Measurements from ENCODE around the gene GOLGA8B. TPM values are rescaled to one million over a fixed set of nuclear protein-coding genes. Genes with fewer than 3 reads are reported as not detected.

The GOLGA8B gene
- total and polyA plus RNA-seq, 4 donors = 5.8 to 127 (median 108) TPM

GRCh38 chr15:34618073-34618472 lies 34.6 kb upstream of the GOLGA8B start:
- Histone ChIP-seq H3K9me3 (ENCODE audit: control insufficient read depth, low read length) (no peaks in the 10 kb centered on the region), H3K27me3 (ENCODE audit: control insufficient read depth in 1 of 2, insufficient read depth in 2 of 2, low read length in 1 of 2) (no peaks in the 10 kb centered on the region), H3K27ac (ENCODE audit: low read depth in 1 of 2, low read length in 2 of 2) (no peak overlapping the region), H3K4me1 (ENCODE audit: control insufficient read depth in 1 of 2, insufficient read depth in 2 of 2, low read length in 2 of 2) (no peaks in the 10 kb centered on the region), H3K36me3 (ENCODE audit: control insufficient read depth in 1 of 2, insufficient read depth in 2 of 2, low read length in 1 of 2) (no peaks in the 10 kb centered on the region), H3K4me3 (ENCODE audit: low read length in 2 of 2) (no peak overlapping the region)
- WGBS, 2 donors = 57 to 66% methylated on average over 2 of the region's 2 CpGs
- intact Hi-C loops (cut with DNase I) = no loop called here
- no peak for DNase-seq
- ATAC-seq (ENCODE audit: low FRiP score) = no peak

- intact Hi-C loops (cut with DNase I) = no loop called here
- Histone ChIP-seq H3K4me1 (ENCODE audit: control insufficient read depth in 1 of 2, insufficient read depth in 2 of 2, low read length in 2 of 2) (no peaks in the 10 kb centered on the region), H3K9me3 (ENCODE audit: control insufficient read depth, low read length) (no peaks in the 10 kb centered on the region), H3K36me3 (ENCODE audit: control insufficient read depth in 1 of 2, insufficient read depth in 2 of 2, low read length in 1 of 2) (no peaks in the 10 kb centered on the region), H3K4me3 (ENCODE audit: low read length in 2 of 2) (no peak overlapping the region), H3K27ac (ENCODE audit: low read depth in 1 of 2, low read length in 2 of 2) (no peak overlapping the region), H3K27me3 (ENCODE audit: control insufficient read depth in 1 of 2, insufficient read depth in 2 of 2, low read length in 1 of 2) (no peaks in the 10 kb centered on the region)
- ATAC-seq (ENCODE audit: low FRiP score) (no peak), DNase-seq (no peak)
- 20 to 24% methylated on average over 5 of the region's 5 CpGs for WGBS, 2 donors
Measured at GRCh38 chr15:34616613-34617012, 33.2 kb upstream of the GOLGA8B start.

GRCh38 chr15:34613997-34614396 lies 30.5 kb upstream of the GOLGA8B start:
- no peaks in the 10 kb centered on the region for H3K36me3 ChIP-seq (ENCODE audit: control insufficient read depth in 1 of 2, insufficient read depth in 2 of 2, low read length in 1 of 2)
- WGBS, 2 donors = 77 to 86% methylated on average over 3 of the region's 3 CpGs
- no peak for ATAC-seq (ENCODE audit: low FRiP score)
- no peaks in the 10 kb centered on the region for H3K9me3 ChIP-seq (ENCODE audit: control insufficient read depth, low read length)
- no peak overlapping the region for H3K27ac ChIP-seq (ENCODE audit: low read depth in 1 of 2, low read length in 2 of 2)
- H3K4me3 ChIP-seq (ENCODE audit: low read length in 2 of 2) = no peak overlapping the region
- intact Hi-C loops (cut with DNase I) = no loop called here
- H3K4me1 ChIP-seq (ENCODE audit: control insufficient read depth in 1 of 2, insufficient read depth in 2 of 2, low read length in 2 of 2) = no peaks in the 10 kb centered on the region
- DNase-seq = no peak
- no peaks in the 10 kb centered on the region for H3K27me3 ChIP-seq (ENCODE audit: control insufficient read depth in 1 of 2, insufficient read depth in 2 of 2, low read length in 1 of 2)

DNA sequence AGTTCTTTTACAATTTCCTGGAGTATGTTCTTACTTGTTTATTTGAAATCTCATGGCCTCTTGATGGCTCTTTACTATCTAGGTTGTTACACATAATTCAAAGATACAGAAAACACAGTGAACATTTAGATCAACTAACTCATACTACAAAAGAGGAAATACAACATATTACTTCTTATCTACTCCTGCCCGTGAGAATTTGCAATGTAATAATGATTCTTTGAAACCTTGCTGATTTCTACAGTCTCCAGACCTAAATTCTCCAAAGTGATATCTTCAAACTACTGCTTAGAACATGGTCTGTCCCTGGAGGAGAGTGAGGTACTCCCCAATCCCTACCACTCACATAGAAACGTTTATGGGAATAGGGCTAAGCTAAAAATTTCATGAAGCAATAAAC lies 29.9 kb upstream of the GOLGA8B start:
- Histone ChIP-seq H3K27me3 (ENCODE audit: control insufficient read depth in 1 of 2, insufficient read depth in 2 of 2, low read length in 1 of 2) (no peaks in the 10 kb centered on the region), H3K27ac (ENCODE audit: low read depth in 1 of 2, low read length in 2 of 2) (no peak overlapping the region), H3K9me3 (ENCODE audit: control insufficient read depth, low read length) (no peaks in the 10 kb centered on the region), H3K36me3 (ENCODE audit: control insufficient read depth in 1 of 2, insufficient read depth in 2 of 2, low read length in 1 of 2) (no peaks in the 10 kb centered on the region), H3K4me1 (ENCODE audit: control insufficient read depth in 1 of 2, insufficient read depth in 2 of 2, low read length in 2 of 2) (no peaks in the 10 kb centered on the region), H3K4me3 (ENCODE audit: low read length in 2 of 2) (no peak overlapping the region)
- 25 to 34% methylated on average over 2 of the region's 2 CpGs for WGBS, 2 donors
- intact Hi-C loops (cut with DNase I) = no loop called here
- DNase-seq (no peak), ATAC-seq (ENCODE audit: low FRiP score) (no peak)

DNA sequence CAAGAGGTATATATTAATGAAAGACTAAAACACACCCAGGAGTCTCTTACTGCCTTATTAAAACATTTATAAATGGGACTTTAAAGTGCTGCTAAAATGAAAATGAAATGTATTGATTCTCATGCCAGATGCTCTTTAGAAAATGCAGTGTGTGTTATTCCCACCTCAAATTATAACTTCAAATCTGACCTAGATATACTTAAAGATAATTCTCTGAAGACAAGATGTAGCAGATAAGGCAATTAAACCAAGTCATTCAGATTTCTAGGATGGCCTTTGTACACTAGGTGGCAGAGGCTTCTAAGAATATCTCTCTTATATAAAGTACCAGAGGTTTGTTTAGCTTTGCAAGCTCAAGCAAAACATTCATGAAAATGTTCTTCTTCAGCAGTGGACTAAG lies 26.9 kb upstream of the GOLGA8B start:
- Histone ChIP-seq H3K27ac (ENCODE audit: low read depth in 1 of 2, low read length in 2 of 2) (no peak overlapping the region), H3K4me1 (ENCODE audit: control insufficient read depth in 1 of 2, insufficient read depth in 2 of 2, low read length in 2 of 2) (no peaks in the 10 kb centered on the region), H3K9me3 (ENCODE audit: control insufficient read depth, low read length) (no peaks in the 10 kb centered on the region), H3K27me3 (ENCODE audit: control insufficient read depth in 1 of 2, insufficient read depth in 2 of 2, low read length in 1 of 2) (no peaks in the 10 kb centered on the region), H3K36me3 (ENCODE audit: control insufficient read depth in 1 of 2, insufficient read depth in 2 of 2, low read length in 1 of 2) (no peaks in the 10 kb centered on the region), H3K4me3 (ENCODE audit: low read length in 2 of 2) (no peak overlapping the region)
- DNase-seq (no peak), ATAC-seq (ENCODE audit: low FRiP score) (no peak)
- intact Hi-C loops (cut with DNase I) = no loop called here

DNA sequence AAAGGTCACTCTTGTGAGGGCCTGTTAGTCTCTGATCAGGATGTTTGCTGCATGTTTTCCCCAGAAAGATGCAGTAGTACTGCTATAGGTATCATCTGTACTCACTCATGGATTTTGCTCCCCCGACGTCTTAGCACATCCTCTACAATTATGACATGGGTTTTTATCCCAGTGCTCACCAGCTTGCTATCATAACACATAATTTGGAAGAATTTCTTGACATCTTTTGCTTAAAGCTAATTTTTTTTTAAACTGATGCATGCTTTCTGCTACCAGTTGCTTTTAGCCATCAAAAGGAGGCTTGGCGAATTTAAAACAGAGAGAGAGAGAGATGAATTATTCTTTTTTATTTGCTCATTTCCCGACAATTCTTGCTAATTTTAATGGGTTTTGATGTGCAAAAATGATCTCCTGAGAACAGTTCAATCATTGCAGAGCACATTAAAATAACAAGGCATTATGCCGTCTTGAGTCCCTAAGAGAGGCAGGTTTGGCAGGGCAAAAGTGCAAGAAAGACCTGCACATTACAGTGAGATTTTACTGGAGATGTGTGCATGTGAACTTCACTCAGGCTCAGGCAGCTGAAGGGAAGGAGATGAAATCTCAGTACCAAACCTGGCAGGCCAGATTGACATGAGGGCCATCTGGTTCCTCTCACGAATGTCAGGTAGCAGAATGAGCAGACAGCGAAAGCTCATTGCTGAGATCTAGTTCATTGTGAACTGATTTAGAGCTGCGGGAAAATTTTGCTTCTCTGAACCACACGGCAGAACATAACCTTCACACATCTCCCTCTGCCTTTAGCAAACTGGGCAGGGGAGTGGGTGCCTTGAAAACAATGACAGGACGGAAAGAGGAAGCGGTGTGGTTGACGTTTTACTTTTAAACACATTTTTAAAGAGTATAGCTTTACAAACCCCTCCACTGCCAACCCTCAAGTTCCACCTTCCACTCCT lies 25.9 kb upstream of the GOLGA8B start:
- DNase-seq (no peak), ATAC-seq (ENCODE audit: low FRiP score) (no peak)
- Histone ChIP-seq H3K27ac (ENCODE audit: low read depth in 1 of 2, low read length in 2 of 2) (no peak overlapping the region), H3K4me1 (ENCODE audit: control insufficient read depth in 1 of 2, insufficient read depth in 2 of 2, low read length in 2 of 2) (no peaks in the 10 kb centered on the region), H3K36me3 (ENCODE audit: control insufficient read depth in 1 of 2, insufficient read depth in 2 of 2, low read length in 1 of 2) (no peaks in the 10 kb centered on the region), H3K4me3 (ENCODE audit: low read length in 2 of 2) (no peak overlapping the region), H3K27me3 (ENCODE audit: control insufficient read depth in 1 of 2, insufficient read depth in 2 of 2, low read length in 1 of 2) (no peaks in the 10 kb centered on the region), H3K9me3 (ENCODE audit: control insufficient read depth, low read length) (no peaks in the 10 kb centered on the region)
- 43 to 44% methylated on average over 12 of the region's 12 CpGs for WGBS, 2 donors
- intact Hi-C loops (cut with DNase I) = no loop called here

GRCh38 chr15:34608517-34608916 lies 25.1 kb upstream of the GOLGA8B start:
- Histone ChIP-seq H3K27me3 (ENCODE audit: control insufficient read depth in 1 of 2, insufficient read depth in 2 of 2, low read length in 1 of 2) (no peaks in the 10 kb centered on the region), H3K27ac (ENCODE audit: low read depth in 1 of 2, low read length in 2 of 2) (no peak overlapping the region), H3K36me3 (ENCODE audit: control insufficient read depth in 1 of 2, insufficient read depth in 2 of 2, low read length in 1 of 2) (no peaks in the 10 kb centered on the region), H3K4me3 (ENCODE audit: low read length in 2 of 2) (no peak overlapping the region), H3K9me3 (ENCODE audit: control insufficient read depth, low read length) (no peaks in the 10 kb centered on the region), H3K4me1 (ENCODE audit: control insufficient read depth in 1 of 2, insufficient read depth in 2 of 2, low read length in 2 of 2) (no peaks in the 10 kb centered on the region)
- 60 to 79% methylated on average over 1 of the region's 1 CpG for WGBS, 2 donors
- ATAC-seq (ENCODE audit: low FRiP score) = no peak
- DNase-seq = no peak
- intact Hi-C loops (cut with DNase I) = no loop called here

- intact Hi-C loops (cut with DNase I) = no loop called here
- H3K4me3 ChIP-seq (ENCODE audit: low read length in 2 of 2) = no peak overlapping the region
- no peaks in the 10 kb centered on the region for H3K9me3 ChIP-seq (ENCODE audit: control insufficient read depth, low read length)
- no peak for DNase-seq
- no peaks in the 10 kb centered on the region for H3K36me3 ChIP-seq (ENCODE audit: control insufficient read depth in 1 of 2, insufficient read depth in 2 of 2, low read length in 1 of 2)
- no peaks in the 10 kb centered on the region for H3K4me1 ChIP-seq (ENCODE audit: control insufficient read depth in 1 of 2, insufficient read depth in 2 of 2, low read length in 2 of 2)
- H3K27me3 ChIP-seq (ENCODE audit: control insufficient read depth in 1 of 2, insufficient read depth in 2 of 2, low read length in 1 of 2) = no peaks in the 10 kb centered on the region
- no peak for ATAC-seq (ENCODE audit: low FRiP score)
- H3K27ac ChIP-seq (ENCODE audit: low read depth in 1 of 2, low read length in 2 of 2) = no peak overlapping the region
Measured at GRCh38 chr15:34607832-34608231, 24.4 kb upstream of the GOLGA8B start.

DNA sequence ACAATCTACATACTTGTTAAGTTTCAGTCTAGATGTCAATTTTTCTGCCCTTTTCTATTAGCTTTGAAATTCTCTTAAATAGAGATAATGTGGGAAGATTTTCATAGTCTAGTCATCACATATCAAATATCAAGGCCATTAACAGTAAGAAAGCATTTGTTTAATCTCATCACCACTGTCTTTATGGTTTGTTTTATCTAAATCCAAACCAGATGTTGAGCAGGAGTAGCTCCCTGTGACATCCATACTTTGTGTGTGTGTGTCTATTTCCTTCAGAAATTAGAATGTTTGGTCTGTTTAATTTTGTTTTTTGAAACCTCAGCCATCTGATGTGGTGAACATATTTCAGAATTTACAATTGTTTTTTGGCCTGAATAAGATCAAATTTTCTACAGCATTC lies 23.1 kb upstream of the GOLGA8B start:
- Histone ChIP-seq H3K4me3 (ENCODE audit: low read length in 2 of 2) (no peak overlapping the region), H3K9me3 (ENCODE audit: control insufficient read depth, low read length) (no peaks in the 10 kb centered on the region), H3K27me3 (ENCODE audit: control insufficient read depth in 1 of 2, insufficient read depth in 2 of 2, low read length in 1 of 2) (no peaks in the 10 kb centered on the region), H3K36me3 (ENCODE audit: control insufficient read depth in 1 of 2, insufficient read depth in 2 of 2, low read length in 1 of 2) (no peaks in the 10 kb centered on the region), H3K4me1 (ENCODE audit: control insufficient read depth in 1 of 2, insufficient read depth in 2 of 2, low read length in 2 of 2) (no peaks in the 10 kb centered on the region), H3K27ac (ENCODE audit: low read depth in 1 of 2, low read length in 2 of 2) (no peak overlapping the region)
- intact Hi-C loops (cut with DNase I) = no loop called here
- no peak for ATAC-seq (ENCODE audit: low FRiP score)
- no peak for DNase-seq

All from aorta (tissue), 5 donors.